Suprapubic skin (tissue), 4 donors: ENCODE measurements around the gene MYL3. TPM values are rescaled to one million over a fixed set of nuclear protein-coding genes. Genes with fewer than 3 reads are reported as not detected.
A peak's percentile ranks its signal among the peaks of the same experiment; 100 is the strongest.

Experiments used
- DNase-seq, 2 donors: peaks; one replicate each; pipeline ENCODE4 v3.0.0-alpha.2; 2019; ENCODE audit warnings: low spot score in 2 of 2
- H3K27ac ChIP-seq: fragments of 200-600 bp; sonication (generic); one replicate; pipeline ENCODE4 v1.5.1; 2019
- H3K27me3 ChIP-seq: fragments of 200-600 bp; sonication (generic); one replicate; pipeline ENCODE4 v1.5.1; 2019
- H3K36me3 ChIP-seq: fragments of 200-600 bp; sonication (generic); one replicate; pipeline ENCODE4 v1.5.1; 2019
- H3K4me1 ChIP-seq: fragments of 200-600 bp; sonication (generic); one replicate; pipeline ENCODE4 v1.5.1; 2019
- H3K4me3 ChIP-seq: fragments of 200-600 bp; sonication (generic); one replicate; pipeline ENCODE4 v1.5.1; 2019; ENCODE audit warnings: mild to moderate bottlenecking
- H3K9me3 ChIP-seq: fragments of 200-600 bp; sonication (generic); one replicate; pipeline ENCODE4 v1.5.1; 2019
- EP300 ChIP-seq: sonication (generic); formaldehyde crosslinking; IDR thresholded peaks from one replicate; pipeline ENCODE4 v1.6.1; 2017; ENCODE audit warnings: antibody characterized with exemption
- POLR2A ChIP-seq, 2 donors: fragments of 450-650 bp; IDR thresholded peaks; one replicate each; pipeline ENCODE4 v1.6.1; 2017; ENCODE audit warnings: antibody characterized with exemption in 2 of 2, mild to moderate bottlenecking in 2 of 2, moderate library complexity in 2 of 2
- POLR2AphosphoS5 ChIP-seq, 3 donors: sonication (generic); formaldehyde crosslinking; IDR thresholded peaks; one replicate each; pipeline ENCODE4 v1.6.1; 2017; ENCODE audit warnings: antibody characterized with exemption in 3 of 3
- WGBS: methylation state at CpG from one replicate; pipeline ENCODE4 v1.1.5; 2018; 5-methylcytosine and 5-hydroxymethylcytosine counted together
- total RNA-seq, 4 donors: library from RNA; depleted of rRNA; stranded (reverse); fragments of >200 nt; gene quantifications; one replicate each; pipeline ENCODE4 v1.1.0, GENCODE V29; 2016
- TF ChIP-seq, protein P1 (sequence below), 2 donors: fragments of 200-600 bp in 1 of 2; fragments of 450-650 bp in 1 of 2; sonication (generic) in 1 of 2; IDR thresholded peaks; one replicate each; pipeline ENCODE4 v1.5.1; 2016 to 2019; ENCODE audit warnings: antibody characterized with exemption in 2 of 2, mild to moderate bottlenecking in 1 of 2, moderate library complexity in 1 of 2

MYL3 gene
- total RNA-seq, 4 donors from 2014 or later, result 1.4 TPM; not detected in 3

DNA sequence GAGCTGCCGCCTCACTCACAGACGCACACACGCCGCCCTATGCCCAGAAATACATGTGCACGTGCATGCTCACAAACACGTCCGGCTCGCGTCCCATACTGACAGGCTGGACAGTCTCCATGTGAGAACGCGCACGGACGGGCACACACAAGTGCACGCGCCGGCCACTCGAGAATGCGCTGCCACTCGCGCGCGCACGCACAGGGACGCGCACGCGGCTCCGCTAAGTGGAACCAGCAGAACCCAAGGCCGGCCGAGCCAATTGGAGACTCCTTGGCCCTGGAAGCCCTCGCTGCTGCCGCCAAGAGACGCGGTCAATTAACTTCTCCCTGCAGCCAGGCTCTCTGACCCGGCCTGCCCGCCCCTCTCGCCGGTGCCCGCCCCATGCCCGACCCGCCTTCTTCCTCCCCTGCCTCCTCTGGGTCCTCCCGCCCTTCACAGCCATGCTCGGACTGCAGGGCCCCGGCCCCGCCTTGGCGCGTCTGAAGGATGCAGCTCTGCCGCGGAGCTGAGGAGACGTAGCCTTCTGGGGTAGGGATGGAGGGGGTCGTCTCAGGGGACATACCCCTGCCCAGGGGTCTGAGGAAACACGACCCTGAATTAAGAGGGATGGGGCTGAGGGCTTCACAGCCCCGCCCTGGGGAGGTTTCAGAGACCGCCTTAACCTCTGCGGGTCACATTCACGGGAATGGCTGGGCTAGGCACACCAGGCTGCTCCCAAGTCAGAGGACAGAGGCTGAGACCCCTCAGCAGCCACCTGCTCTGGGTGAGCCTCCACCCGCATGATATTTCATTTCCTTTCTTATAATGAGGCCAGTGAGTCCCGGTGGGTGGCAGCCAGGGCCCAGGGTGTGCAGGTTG is 29.3 kb upstream of the MYL3 start:
- 29% methylated on average over 9 of the region's 58 CpGs for WGBS
- peak; percentile 83 to 90 for DNase-seq
- TF ChIP-seq POLR2AphosphoS5 (IDR thresholded peaks at IDR 0.05), result no peak

DNA sequence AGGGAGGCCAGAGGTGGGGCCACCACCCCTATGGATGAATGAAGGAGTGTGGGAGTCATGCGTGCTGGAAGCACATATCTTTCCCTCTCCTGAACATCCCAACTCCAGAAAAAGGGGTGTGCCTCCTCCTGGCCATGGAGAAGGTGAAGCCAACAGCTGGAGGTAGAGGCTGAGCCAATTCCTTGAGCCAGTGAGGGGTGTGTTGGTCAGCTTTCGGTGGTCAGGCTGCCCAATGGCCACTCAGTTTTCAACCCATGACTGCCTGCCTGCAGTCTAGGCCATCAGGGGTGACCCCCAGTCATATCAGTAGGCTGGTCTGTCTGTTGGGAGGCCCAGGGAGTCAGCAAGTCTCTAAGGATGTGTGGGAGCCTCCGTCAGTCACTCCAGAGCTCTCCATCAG is 27.9 kb upstream of the MYL3 start:
- 87% methylated on average over 3 of the region's 3 CpGs for WGBS
- no peak for TF ChIP-seq POLR2A (IDR thresholded peaks at IDR 0.05)
- no peak for TF ChIP-seq EP300
- no peak for TF ChIP-seq POLR2AphosphoS5 (IDR thresholded peaks at IDR 0.05)
- TF ChIP-seq, protein P1, sequence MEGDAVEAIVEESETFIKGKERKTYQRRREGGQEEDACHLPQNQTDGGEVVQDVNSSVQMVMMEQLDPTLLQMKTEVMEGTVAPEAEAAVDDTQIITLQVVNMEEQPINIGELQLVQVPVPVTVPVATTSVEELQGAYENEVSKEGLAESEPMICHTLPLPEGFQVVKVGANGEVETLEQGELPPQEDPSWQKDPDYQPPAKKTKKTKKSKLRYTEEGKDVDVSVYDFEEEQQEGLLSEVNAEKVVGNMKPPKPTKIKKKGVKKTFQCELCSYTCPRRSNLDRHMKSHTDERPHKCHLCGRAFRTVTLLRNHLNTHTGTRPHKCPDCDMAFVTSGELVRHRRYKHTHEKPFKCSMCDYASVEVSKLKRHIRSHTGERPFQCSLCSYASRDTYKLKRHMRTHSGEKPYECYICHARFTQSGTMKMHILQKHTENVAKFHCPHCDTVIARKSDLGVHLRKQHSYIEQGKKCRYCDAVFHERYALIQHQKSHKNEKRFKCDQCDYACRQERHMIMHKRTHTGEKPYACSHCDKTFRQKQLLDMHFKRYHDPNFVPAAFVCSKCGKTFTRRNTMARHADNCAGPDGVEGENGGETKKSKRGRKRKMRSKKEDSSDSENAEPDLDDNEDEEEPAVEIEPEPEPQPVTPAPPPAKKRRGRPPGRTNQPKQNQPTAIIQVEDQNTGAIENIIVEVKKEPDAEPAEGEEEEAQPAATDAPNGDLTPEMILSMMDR (IDR thresholded peaks at IDR 0.05), result no peak
- Histone ChIP-seq H3K9me3 (no peaks in the 10 kb centered on the region), H3K27ac (no peak overlapping the region), H3K36me3 (no peaks in the 10 kb centered on the region), H3K4me3 (no peak overlapping the region), H3K27me3 (no peaks in the 10 kb centered on the region), H3K4me1 (peaks cover 36% of the 10 kb centered on the region)
- no peak for DNase-seq

More for the DNA sequence above, 29.3 kb upstream of the MYL3 start:
- H3K27ac ChIP-seq, result no peak overlapping the region
- H3K9me3 ChIP-seq, result no peaks in the 10 kb centered on the region
- H3K4me1 ChIP-seq, result peaks cover 36% of the 10 kb centered on the region
- no peaks in the 10 kb centered on the region for H3K27me3 ChIP-seq
- peak overlapping the region; percentile 53 for H3K4me3 ChIP-seq
- H3K36me3 ChIP-seq, result no peaks in the 10 kb centered on the region

DNA sequence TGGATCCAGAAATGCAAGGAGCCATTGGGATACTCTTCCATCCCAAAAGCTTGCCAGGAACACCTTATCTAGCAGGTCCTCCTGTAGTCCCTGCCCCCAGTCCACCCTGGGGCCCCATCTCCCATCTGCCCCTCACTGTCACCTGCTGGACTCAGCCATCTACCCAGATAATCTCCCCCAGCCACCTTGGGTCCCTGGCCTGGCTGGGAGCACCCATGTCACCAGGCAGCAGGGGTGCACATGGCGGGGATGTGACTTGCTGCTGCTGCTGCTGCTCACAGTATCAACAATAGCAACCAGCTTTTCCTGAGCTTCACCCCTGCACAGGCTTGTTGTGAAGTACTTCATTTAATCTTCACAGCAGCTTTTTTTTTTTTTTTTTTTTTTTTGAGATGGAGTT is 26.9 kb upstream of the MYL3 start:
- no peaks in the 10 kb centered on the region for H3K9me3 ChIP-seq
- H3K4me3 ChIP-seq, result no peak overlapping the region
- no peaks in the 10 kb centered on the region for H3K27me3 ChIP-seq
- 100% methylated on average over 1 of the region's 1 CpG for WGBS
- H3K36me3 ChIP-seq, result no peaks in the 10 kb centered on the region
- H3K27ac ChIP-seq, result no peak overlapping the region
- H3K4me1 ChIP-seq, result peaks cover 29% of the 10 kb centered on the region
- DNase-seq, result no peak
- TF ChIP-seq POLR2AphosphoS5 (IDR thresholded peaks at IDR 0.05) (no peak), EP300 (no peak), POLR2A (IDR thresholded peaks at IDR 0.05) (no peak)
- TF ChIP-seq, protein P1 (IDR thresholded peaks at IDR 0.05), result no peak

DNA sequence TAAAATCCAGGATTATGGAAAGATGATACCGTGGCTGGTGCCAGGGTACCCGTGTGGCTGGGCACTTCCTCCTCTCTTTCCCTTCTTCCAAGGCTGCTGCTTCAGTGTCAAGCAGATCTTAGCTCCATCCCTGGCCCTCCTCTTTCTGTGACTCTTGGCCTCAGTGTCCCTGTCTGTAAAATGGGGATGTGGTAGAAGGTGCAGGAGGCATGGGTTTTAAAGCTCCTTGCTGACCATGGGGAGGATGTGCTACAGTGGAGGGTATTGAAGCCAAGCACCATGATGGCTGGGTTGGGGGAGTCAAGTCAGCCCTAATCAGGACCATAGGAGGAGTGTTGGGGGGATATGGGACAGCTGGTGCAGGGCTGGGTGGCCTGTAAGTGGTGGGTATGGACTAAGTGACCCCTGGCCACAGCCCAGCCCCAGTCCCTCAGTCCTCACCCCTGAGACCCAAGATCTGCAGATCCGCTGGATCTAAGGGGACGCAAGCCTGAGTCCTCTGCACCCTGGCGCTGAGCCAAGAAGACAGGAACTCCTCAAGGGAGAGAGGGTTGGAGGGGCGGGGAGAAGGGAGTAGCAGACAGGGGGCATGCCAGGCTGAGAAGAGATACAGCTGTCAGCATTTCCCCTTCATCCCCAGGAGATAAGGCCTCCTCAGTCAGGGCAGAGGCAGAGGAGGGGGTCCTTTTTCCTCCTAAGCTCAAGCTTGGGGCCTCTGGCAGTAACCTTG is 26.3 kb upstream of the MYL3 start:
- no peaks in the 10 kb centered on the region for H3K36me3 ChIP-seq
- 62% methylated on average over 6 of the region's 6 CpGs for WGBS
- DNase-seq, result no peak
- H3K4me3 ChIP-seq, result no peak overlapping the region
- no peaks in the 10 kb centered on the region for H3K9me3 ChIP-seq
- H3K4me1 ChIP-seq, result peaks cover 27% of the 10 kb centered on the region
- H3K27me3 ChIP-seq, result peaks cover 3% of the 10 kb centered on the region
- TF ChIP-seq, protein P1 (IDR thresholded peaks at IDR 0.05), result no peak
- TF ChIP-seq POLR2AphosphoS5 (IDR thresholded peaks at IDR 0.05), result no peak
- no peak for TF ChIP-seq POLR2A (IDR thresholded peaks at IDR 0.05)
- TF ChIP-seq EP300, result no peak
- H3K27ac ChIP-seq, result no peak overlapping the region

DNA sequence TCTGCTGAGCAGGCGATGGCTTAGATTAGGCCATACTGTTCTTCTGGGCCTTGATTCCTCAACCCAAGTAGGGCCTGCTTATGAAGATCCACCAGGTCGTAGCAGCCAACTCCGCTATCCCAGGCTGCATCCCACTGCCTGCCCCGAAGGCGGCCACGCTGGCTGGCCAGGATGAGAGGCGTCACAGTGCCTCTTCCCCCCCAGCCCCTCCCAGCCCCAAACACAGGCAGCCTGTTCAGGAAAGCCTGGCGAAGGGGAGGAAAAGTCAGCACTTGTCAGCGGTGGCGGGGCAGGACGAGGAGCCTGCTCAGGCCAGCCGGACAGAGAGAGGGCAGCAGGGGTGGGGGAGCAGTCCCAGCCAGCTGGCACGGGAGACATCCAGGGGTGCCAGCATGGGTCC is 25.5 kb upstream of the MYL3 start:
- Histone ChIP-seq H3K4me3 (no peak overlapping the region), H3K27me3 (peaks cover 8% of the 10 kb centered on the region), H3K4me1 (peaks cover 23% of the 10 kb centered on the region), H3K36me3 (no peaks in the 10 kb centered on the region), H3K9me3 (no peaks in the 10 kb centered on the region), H3K27ac (no peak overlapping the region)
- 80% methylated on average over 2 of the region's 13 CpGs for WGBS
- no peak for DNase-seq
- TF ChIP-seq POLR2AphosphoS5 (IDR thresholded peaks at IDR 0.05), result no peak
- TF ChIP-seq, protein P1 (IDR thresholded peaks at IDR 0.05), result no peak
- TF ChIP-seq EP300, result no peak
- TF ChIP-seq POLR2A (IDR thresholded peaks at IDR 0.05), result no peak
